ENCODE data around the gene CHIC2. TPM values are rescaled to one million over a fixed set of nuclear protein-coding genes. Genes with fewer than 3 reads are reported as not detected.

Gene CHIC2
- total RNA-seq, 2 donors from 2014 or later: 13.5 to 26.2 TPM

DNA sequence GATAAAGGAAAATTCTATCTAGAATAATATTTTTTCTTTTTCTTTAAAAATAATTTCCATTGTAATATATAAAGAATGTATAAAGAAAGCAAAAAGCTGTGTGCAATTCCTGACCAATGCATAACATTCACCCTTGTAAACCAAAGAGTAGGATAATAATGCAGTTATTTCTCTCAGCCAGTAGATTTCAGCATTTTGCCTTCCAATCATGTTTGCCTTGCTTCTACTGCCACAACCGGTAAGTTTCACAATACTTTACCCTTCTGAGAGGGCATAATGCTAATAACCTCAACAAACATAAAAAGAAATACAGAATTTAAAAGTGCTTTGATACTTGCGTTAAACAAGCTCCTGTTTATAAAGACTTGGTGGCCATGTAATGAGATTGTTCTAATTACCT, 59.9 kb downstream of the CHIC2 start:
- TF ChIP-seq, protein P1, sequence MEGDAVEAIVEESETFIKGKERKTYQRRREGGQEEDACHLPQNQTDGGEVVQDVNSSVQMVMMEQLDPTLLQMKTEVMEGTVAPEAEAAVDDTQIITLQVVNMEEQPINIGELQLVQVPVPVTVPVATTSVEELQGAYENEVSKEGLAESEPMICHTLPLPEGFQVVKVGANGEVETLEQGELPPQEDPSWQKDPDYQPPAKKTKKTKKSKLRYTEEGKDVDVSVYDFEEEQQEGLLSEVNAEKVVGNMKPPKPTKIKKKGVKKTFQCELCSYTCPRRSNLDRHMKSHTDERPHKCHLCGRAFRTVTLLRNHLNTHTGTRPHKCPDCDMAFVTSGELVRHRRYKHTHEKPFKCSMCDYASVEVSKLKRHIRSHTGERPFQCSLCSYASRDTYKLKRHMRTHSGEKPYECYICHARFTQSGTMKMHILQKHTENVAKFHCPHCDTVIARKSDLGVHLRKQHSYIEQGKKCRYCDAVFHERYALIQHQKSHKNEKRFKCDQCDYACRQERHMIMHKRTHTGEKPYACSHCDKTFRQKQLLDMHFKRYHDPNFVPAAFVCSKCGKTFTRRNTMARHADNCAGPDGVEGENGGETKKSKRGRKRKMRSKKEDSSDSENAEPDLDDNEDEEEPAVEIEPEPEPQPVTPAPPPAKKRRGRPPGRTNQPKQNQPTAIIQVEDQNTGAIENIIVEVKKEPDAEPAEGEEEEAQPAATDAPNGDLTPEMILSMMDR (IDR thresholded peaks at IDR 0.05): no peak
- no peak overlapping the region for H3K9ac ChIP-seq (ENCODE audit: low read depth in 2 of 2, low read length in 2 of 2)
- no peaks in the 10 kb centered on the region for H3K27me3 ChIP-seq
- no peak overlapping the region for H3K27ac ChIP-seq
- no peaks in the 10 kb centered on the region for H3K36me3 ChIP-seq
- H3K4me1 ChIP-seq: no peaks in the 10 kb centered on the region
- no peak overlapping the region for H3K4me3 ChIP-seq
- no peaks in the 10 kb centered on the region for H3K9me3 ChIP-seq
- DNase-seq: no peak
- intact Hi-C loops (cut with DNase I): loop anchor here (10.0 kb wide), 1 partner anchor 50 kb away; no protein-coding TSS in a partner anchor

DNA sequence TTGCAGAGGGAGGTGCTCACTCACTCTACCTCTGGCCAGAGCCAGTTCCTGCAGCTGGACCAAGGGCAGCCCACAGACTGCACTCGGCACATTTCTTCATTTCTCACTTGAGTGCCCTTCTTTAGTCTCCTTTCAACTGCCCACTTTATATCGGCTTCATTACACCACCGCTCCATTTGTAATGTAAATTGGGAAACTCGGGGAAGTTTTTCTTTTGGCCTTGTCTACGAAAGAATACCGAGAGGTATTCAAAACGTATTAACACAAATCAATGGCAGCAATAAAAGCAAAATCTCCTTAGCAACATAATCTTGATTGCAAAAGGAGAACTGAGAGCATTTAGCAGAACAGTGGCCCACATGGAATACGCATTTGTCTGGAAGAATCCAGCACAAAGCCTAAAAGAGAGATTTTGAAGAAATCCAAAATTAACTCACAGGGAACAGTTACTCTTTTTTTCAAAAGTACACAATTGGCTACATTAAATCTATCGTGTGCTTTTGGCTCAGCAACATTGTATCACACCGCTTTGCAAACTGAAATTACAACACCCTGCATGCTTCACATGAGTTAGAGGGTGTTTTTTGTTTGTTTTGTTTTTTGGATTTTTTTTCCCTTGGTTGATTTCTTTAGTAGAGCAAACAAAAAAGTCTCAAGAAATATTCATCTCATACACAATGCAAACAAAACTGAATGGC, 62.6 kb downstream of the CHIC2 start:
- Histone ChIP-seq H3K27me3 (no peaks in the 10 kb centered on the region), H3K36me3 (no peaks in the 10 kb centered on the region), H3K9me3 (no peaks in the 10 kb centered on the region), H3K4me3 (no peak overlapping the region), H3K9ac (ENCODE audit: low read depth in 2 of 2, low read length in 2 of 2) (no peak overlapping the region), H3K27ac (no peak overlapping the region), H3K4me1 (no peaks in the 10 kb centered on the region)
- no peak for DNase-seq
- TF ChIP-seq, protein P1 (IDR thresholded peaks at IDR 0.05): no peak
- intact Hi-C loops (cut with DNase I): loop anchor here (10.0 kb wide), 1 partner anchor 53 kb away; no protein-coding TSS in a partner anchor

DNA sequence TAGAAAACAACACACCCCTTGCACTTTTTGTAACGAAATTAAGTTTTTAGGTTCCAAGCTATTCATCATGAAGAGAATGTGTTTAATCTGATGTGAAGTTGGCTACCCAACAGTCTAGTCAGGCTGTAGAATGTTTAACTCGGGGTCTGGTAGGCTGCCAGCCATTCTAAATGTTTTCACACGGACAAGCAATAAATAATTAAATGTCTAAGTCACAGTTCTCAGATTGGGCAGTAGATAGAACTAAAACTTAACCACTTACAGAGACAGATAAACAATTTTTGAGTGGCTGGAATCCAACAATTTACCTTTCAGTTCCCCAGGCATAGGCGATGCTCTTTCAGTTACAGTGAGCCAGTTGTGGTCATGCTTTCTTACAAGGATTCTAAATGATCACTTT, 66.5 kb downstream of the CHIC2 start:
- no peak for DNase-seq
- Histone ChIP-seq H3K9me3 (no peaks in the 10 kb centered on the region), H3K4me3 (no peak overlapping the region), H3K27me3 (no peaks in the 10 kb centered on the region), H3K27ac (no peak overlapping the region), H3K9ac (ENCODE audit: low read depth in 2 of 2, low read length in 2 of 2) (no peak overlapping the region), H3K36me3 (no peaks in the 10 kb centered on the region), H3K4me1 (no peaks in the 10 kb centered on the region)
- intact Hi-C loops (cut with DNase I): no loop called here
- TF ChIP-seq, protein P1 (IDR thresholded peaks at IDR 0.05): no peak

DNA sequence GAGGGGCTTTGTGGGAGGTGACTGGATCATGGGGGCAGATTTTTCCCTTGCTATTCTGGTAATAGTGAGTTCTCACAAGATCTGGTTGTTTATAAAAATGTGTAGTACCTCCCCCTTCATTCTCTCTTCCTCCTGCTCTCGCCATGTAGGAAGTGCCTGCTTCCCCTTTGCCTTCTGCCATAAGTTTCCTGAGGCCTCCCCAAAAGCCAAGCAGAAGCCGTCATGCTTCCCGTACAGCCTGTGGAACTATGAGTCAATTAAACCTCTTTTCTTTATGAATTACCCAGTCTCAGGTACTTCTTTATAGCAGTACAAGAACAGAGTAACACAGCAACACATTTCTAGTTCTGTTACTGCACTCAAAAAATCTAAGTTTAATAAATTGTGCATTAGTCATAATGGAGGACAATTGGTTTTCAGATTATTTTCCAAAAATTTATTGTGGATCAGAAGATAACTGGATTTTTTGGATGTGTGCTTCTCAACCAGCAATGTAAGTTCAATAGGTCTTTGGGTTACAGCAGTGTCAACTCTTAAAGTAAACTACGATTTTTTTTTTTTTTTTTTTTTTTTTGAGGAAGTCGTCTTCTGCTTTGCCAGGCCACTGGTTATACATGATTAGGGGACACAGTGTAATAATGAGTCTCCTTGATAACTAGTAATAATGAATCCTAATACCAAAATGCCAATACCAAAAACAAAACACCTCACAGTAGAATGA, 69.9 kb downstream of the CHIC2 start:
- Histone ChIP-seq H3K9me3 (no peaks in the 10 kb centered on the region), H3K36me3 (no peaks in the 10 kb centered on the region), H3K27me3 (no peaks in the 10 kb centered on the region), H3K4me3 (no peak overlapping the region), H3K4me1 (no peaks in the 10 kb centered on the region), H3K9ac (ENCODE audit: low read depth in 2 of 2, low read length in 2 of 2) (no peak overlapping the region), H3K27ac (no peak overlapping the region)
- no peak for DNase-seq
- intact Hi-C loops (cut with DNase I): no loop called here
- TF ChIP-seq, protein P1 (IDR thresholded peaks at IDR 0.05): no peak

DNA sequence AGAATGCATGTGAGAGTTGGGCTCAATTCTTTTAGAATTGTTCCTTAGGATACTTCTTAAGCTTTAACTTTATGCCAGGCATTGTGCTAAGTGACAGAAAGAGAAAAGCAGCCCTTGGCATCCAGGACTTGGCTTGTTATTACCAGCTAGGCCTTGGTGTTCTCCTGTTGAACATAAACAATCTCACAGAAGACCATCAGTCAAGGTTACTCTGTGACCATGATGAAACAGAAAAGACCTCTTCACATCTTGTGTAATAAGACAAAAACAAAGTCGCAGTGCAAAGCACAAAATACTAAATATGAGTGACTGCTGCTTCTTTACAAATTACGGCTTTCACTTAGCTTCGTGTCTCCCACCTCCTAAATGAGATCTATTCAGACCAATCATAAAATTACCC, 71.6 kb downstream of the CHIC2 start:
- no peak overlapping the region for H3K27ac ChIP-seq
- intact Hi-C loops (cut with DNase I): no loop called here
- H3K27me3 ChIP-seq: no peaks in the 10 kb centered on the region
- H3K36me3 ChIP-seq: no peaks in the 10 kb centered on the region
- H3K9me3 ChIP-seq: no peaks in the 10 kb centered on the region
- H3K9ac ChIP-seq (ENCODE audit: low read depth in 2 of 2, low read length in 2 of 2): no peak overlapping the region
- DNase-seq: no peak
- H3K4me3 ChIP-seq: no peak overlapping the region
- TF ChIP-seq, protein P1 (IDR thresholded peaks at IDR 0.05): no peak
- H3K4me1 ChIP-seq: no peaks in the 10 kb centered on the region
